Measurements from ENCODE around the gene SF3B3.
"Not testable (repeated sequence)": the region's sequence is repeated elsewhere in the genome, so short reads cannot be mapped to it uniquely, and the experiment has no call there.

SF3B3 gene

GRCh38 chr16:70529051-70529777, 5.6 kb downstream of the SF3B3 start:
- Histone ChIP-seq H3K27ac (ENCODE audit: low read depth, low read length) (peak overlapping the region; percentile 33), H3K9me3 (ENCODE audit: control insufficient read depth in 5 of 5, low read length in 5 of 5) (no peaks in the 10 kb centered on the region), H3K36me3 (ENCODE audit: control insufficient read depth in 5 of 5, insufficient read depth in 5 of 5, low read length in 5 of 5) (peaks cover 32 to 68% (median 60%) of the 10 kb centered on the region in 5 donors), H3K4me3 (ENCODE audit: low read depth in 1 of 5, low read length in 5 of 5) (no peak overlapping the region), H3K4me1 (ENCODE audit: control insufficient read depth in 5 of 5, insufficient read depth in 5 of 5, low read length in 5 of 5) (peaks cover 3 to 25% (median 13%) of the 10 kb centered on the region in 5 donors), H3K27me3 (ENCODE audit: control insufficient read depth in 5 of 5, insufficient read depth in 4 of 5, low read length in 5 of 5) (no peaks in the 10 kb centered on the region), H3K9ac (ENCODE audit: low read length in 5 of 5) (peak overlapping the region in 1 of 5 donors; percentile 5)

DNA sequence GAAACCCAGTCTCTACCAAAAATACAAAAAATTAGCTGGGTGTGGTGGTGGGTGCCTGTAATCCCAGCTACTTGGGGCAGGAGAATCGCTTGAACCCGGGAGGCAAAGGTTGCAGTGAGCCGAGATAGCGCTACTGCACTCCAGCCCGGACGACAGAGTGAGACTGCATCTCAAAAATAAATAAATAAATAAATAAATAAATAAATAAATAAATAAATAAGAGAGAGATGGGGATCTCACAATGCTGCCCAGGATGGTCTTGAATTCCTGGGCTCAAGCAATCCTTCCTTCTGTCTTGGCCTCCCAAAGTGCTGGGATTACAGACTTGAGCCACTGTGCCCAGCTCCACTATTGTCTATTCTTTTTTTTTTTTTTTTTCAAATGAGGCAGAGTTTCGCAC, 6.3 kb downstream of the SF3B3 start:
- H3K36me3 ChIP-seq (ENCODE audit: control insufficient read depth in 5 of 5, insufficient read depth in 5 of 5, low read length in 5 of 5): peaks cover 36 to 76% (median 65%) of the 10 kb centered on the region in 5 donors
- H3K9ac ChIP-seq (ENCODE audit: low read length in 5 of 5); H3K9me3 ChIP-seq (ENCODE audit: control insufficient read depth in 5 of 5, low read length in 5 of 5); H3K27me3 ChIP-seq (ENCODE audit: control insufficient read depth in 5 of 5, insufficient read depth in 4 of 5, low read length in 5 of 5); H3K4me3 ChIP-seq (ENCODE audit: low read depth in 1 of 5, low read length in 5 of 5); H3K27ac ChIP-seq (ENCODE audit: low read depth, low read length): not testable (repeated sequence)
- H3K4me1 ChIP-seq (ENCODE audit: control insufficient read depth in 5 of 5, insufficient read depth in 5 of 5, low read length in 5 of 5): peaks cover 2 to 19% (median 10%) of the 10 kb centered on the region in 5 donors

DNA sequence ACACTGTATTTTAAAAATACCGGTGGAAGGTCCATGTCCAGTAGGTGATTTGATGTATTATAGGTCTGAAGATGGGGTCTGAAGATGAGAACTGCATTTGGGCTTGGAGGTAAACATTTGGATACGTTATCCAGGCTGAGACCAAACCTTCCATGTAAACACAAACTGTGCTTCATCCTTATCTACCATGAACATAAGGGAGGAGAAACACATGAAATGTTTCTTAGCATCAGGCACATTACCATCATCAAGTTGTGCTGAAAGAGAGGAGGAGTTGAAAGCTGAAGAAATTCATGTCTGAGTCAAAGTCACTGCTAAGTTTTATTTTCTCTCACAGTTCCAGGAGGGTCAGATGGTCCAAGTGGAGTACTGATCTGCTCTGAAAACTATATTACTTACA, 11.4 kb downstream of the SF3B3 start:
- no peaks in the 10 kb centered on the region for H3K9me3 ChIP-seq (ENCODE audit: control insufficient read depth in 5 of 5, low read length in 5 of 5)
- H3K36me3 ChIP-seq (ENCODE audit: control insufficient read depth in 5 of 5, insufficient read depth in 5 of 5, low read length in 5 of 5): peaks cover 50 to 95% (median 87%) of the 10 kb centered on the region in 5 donors
- no peak overlapping the region for H3K4me3 ChIP-seq (ENCODE audit: low read depth in 1 of 5, low read length in 5 of 5)
- no peaks in the 10 kb centered on the region for H3K27me3 ChIP-seq (ENCODE audit: control insufficient read depth in 5 of 5, insufficient read depth in 4 of 5, low read length in 5 of 5)
- no peak overlapping the region for H3K9ac ChIP-seq (ENCODE audit: low read length in 5 of 5)
- no peaks in the 10 kb centered on the region for H3K4me1 ChIP-seq (ENCODE audit: control insufficient read depth in 5 of 5, insufficient read depth in 5 of 5, low read length in 5 of 5)
- no peak overlapping the region for H3K27ac ChIP-seq (ENCODE audit: low read depth, low read length)

DNA sequence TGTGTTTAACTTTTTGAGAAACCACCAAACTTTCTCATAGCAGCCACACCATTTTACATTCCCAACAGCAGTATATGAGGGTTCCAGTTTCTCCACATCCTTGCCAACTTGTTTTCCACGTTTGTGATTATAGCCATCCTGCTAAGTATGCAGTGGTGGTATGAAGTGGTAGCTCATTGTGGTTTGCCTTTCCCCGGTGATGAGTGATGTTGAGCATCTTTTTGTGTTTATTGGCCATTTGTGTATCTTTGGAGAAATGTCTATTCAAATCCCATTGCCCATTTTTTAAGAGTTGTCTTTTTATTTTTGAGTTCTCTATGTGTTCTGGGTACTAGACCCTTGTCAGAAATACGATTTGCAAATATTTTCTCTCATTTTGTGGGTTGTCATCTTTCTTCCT, 17.4 kb downstream of the SF3B3 start:
- no peak overlapping the region for H3K27ac ChIP-seq (ENCODE audit: low read depth, low read length)
- H3K9me3 ChIP-seq (ENCODE audit: control insufficient read depth in 5 of 5, low read length in 5 of 5): no peaks in the 10 kb centered on the region
- peaks cover 0 to 8% (median 0%) of the 10 kb centered on the region in 5 donors for H3K4me1 ChIP-seq (ENCODE audit: control insufficient read depth in 5 of 5, insufficient read depth in 5 of 5, low read length in 5 of 5)
- no peak overlapping the region for H3K4me3 ChIP-seq (ENCODE audit: low read depth in 1 of 5, low read length in 5 of 5)
- H3K36me3 ChIP-seq (ENCODE audit: control insufficient read depth in 5 of 5, insufficient read depth in 5 of 5, low read length in 5 of 5): peaks cover 47 to 96% (median 86%) of the 10 kb centered on the region in 5 donors
- H3K27me3 ChIP-seq (ENCODE audit: control insufficient read depth in 5 of 5, insufficient read depth in 4 of 5, low read length in 5 of 5): no peaks in the 10 kb centered on the region
- no peak overlapping the region for H3K9ac ChIP-seq (ENCODE audit: low read length in 5 of 5)

- H3K4me3 ChIP-seq (ENCODE audit: low read depth in 1 of 5, low read length in 5 of 5): no peak overlapping the region
- peaks cover 0 to 8% (median 0%) of the 10 kb centered on the region in 5 donors for H3K4me1 ChIP-seq (ENCODE audit: control insufficient read depth in 5 of 5, insufficient read depth in 5 of 5, low read length in 5 of 5)
- no peak overlapping the region for H3K27ac ChIP-seq (ENCODE audit: low read depth, low read length)
- H3K36me3 ChIP-seq (ENCODE audit: control insufficient read depth in 5 of 5, insufficient read depth in 5 of 5, low read length in 5 of 5): peaks cover 53 to 93% (median 81%) of the 10 kb centered on the region in 5 donors
- H3K27me3 ChIP-seq (ENCODE audit: control insufficient read depth in 5 of 5, insufficient read depth in 4 of 5, low read length in 5 of 5): no peaks in the 10 kb centered on the region
- no peak overlapping the region for H3K9ac ChIP-seq (ENCODE audit: low read length in 5 of 5)
- H3K9me3 ChIP-seq (ENCODE audit: control insufficient read depth in 5 of 5, low read length in 5 of 5): no peaks in the 10 kb centered on the region
Measured at GRCh38 chr16:70544548-70544947, 20.9 kb downstream of the SF3B3 start.

DNA sequence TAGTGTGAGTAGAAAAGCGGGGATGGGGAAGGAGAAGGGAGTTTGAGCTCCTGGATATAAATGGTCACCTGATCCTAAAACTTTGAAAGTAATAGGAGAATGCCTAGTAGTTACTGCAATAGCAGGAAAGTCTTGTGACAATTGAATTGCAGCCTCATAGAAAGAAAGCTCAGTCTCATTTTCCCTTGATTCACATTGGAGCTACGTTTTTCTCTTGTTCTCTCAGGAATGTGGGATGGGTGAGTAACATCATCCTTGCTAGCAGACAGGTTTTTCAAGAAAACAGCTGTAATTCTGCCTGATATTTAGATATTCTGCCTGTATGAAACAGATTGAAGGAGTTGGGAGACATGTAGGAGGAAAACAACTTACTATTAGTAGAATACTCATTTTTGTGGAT, 25.3 kb downstream of the SF3B3 start:
- Histone ChIP-seq H3K27me3 (ENCODE audit: control insufficient read depth in 5 of 5, insufficient read depth in 4 of 5, low read length in 5 of 5) (no peaks in the 10 kb centered on the region), H3K9ac (ENCODE audit: low read length in 5 of 5) (no peak overlapping the region), H3K36me3 (ENCODE audit: control insufficient read depth in 5 of 5, insufficient read depth in 5 of 5, low read length in 5 of 5) (peaks cover 52 to 94% (median 76%) of the 10 kb centered on the region in 5 donors), H3K9me3 (ENCODE audit: control insufficient read depth in 5 of 5, low read length in 5 of 5) (no peaks in the 10 kb centered on the region), H3K4me1 (ENCODE audit: control insufficient read depth in 5 of 5, insufficient read depth in 5 of 5, low read length in 5 of 5) (peaks cover 0 to 10% (median 5%) of the 10 kb centered on the region in 5 donors), H3K27ac (ENCODE audit: low read depth, low read length) (no peak overlapping the region), H3K4me3 (ENCODE audit: low read depth in 1 of 5, low read length in 5 of 5) (no peak overlapping the region)

DNA sequence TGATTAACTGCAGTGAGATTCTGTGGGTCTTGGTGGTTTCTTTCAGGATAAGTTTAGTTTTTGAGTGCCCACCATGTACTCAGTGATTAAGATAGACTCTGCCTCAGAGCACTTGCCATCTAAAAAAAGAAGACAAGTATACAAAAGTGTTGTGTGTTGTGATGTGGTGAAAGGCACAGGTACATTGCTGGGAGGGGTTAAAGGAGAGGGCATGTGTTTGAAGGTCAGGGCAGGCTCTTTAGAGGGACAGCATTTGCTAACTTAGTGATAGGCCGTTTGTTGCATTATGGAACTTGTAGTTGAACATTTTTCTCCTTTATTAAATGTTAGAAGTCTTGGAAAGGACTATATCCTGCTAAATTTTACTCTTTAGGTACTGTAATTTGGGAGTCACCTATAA, 26.5 kb downstream of the SF3B3 start:
- Histone ChIP-seq H3K27me3 (ENCODE audit: control insufficient read depth in 5 of 5, insufficient read depth in 4 of 5, low read length in 5 of 5) (no peaks in the 10 kb centered on the region), H3K9me3 (ENCODE audit: control insufficient read depth in 5 of 5, low read length in 5 of 5) (no peaks in the 10 kb centered on the region), H3K4me3 (ENCODE audit: low read depth in 1 of 5, low read length in 5 of 5) (no peak overlapping the region), H3K36me3 (ENCODE audit: control insufficient read depth in 5 of 5, insufficient read depth in 5 of 5, low read length in 5 of 5) (peaks cover 57 to 94% (median 77%) of the 10 kb centered on the region in 5 donors), H3K4me1 (ENCODE audit: control insufficient read depth in 5 of 5, insufficient read depth in 5 of 5, low read length in 5 of 5) (peaks cover 0 to 12% (median 5%) of the 10 kb centered on the region in 5 donors), H3K9ac (ENCODE audit: low read length in 5 of 5) (no peak overlapping the region), H3K27ac (ENCODE audit: low read depth, low read length) (no peak overlapping the region)

GRCh38 chr16:70551788-70552187, 28.2 kb downstream of the SF3B3 start:
- Histone ChIP-seq H3K9me3 (ENCODE audit: control insufficient read depth in 5 of 5, low read length in 5 of 5) (no peaks in the 10 kb centered on the region), H3K4me3 (ENCODE audit: low read depth in 1 of 5, low read length in 5 of 5) (no peak overlapping the region), H3K27me3 (ENCODE audit: control insufficient read depth in 5 of 5, insufficient read depth in 4 of 5, low read length in 5 of 5) (no peaks in the 10 kb centered on the region), H3K4me1 (ENCODE audit: control insufficient read depth in 5 of 5, insufficient read depth in 5 of 5, low read length in 5 of 5) (peaks cover 0 to 12% (median 5%) of the 10 kb centered on the region in 5 donors), H3K36me3 (ENCODE audit: control insufficient read depth in 5 of 5, insufficient read depth in 5 of 5, low read length in 5 of 5) (peaks cover 62 to 96% (median 79%) of the 10 kb centered on the region in 5 donors), H3K27ac (ENCODE audit: low read depth, low read length) (no peak overlapping the region), H3K9ac (ENCODE audit: low read length in 5 of 5) (no peak overlapping the region)

GRCh38 chr16:70552675-70553074, 29.1 kb downstream of the SF3B3 start:
- no peak overlapping the region for H3K9ac ChIP-seq (ENCODE audit: low read length in 5 of 5)
- H3K4me1 ChIP-seq (ENCODE audit: control insufficient read depth in 5 of 5, insufficient read depth in 5 of 5, low read length in 5 of 5): peaks cover 0 to 12% (median 5%) of the 10 kb centered on the region in 5 donors
- H3K4me3 ChIP-seq (ENCODE audit: low read depth in 1 of 5, low read length in 5 of 5): no peak overlapping the region
- no peaks in the 10 kb centered on the region for H3K9me3 ChIP-seq (ENCODE audit: control insufficient read depth in 5 of 5, low read length in 5 of 5)
- H3K27me3 ChIP-seq (ENCODE audit: control insufficient read depth in 5 of 5, insufficient read depth in 4 of 5, low read length in 5 of 5): no peaks in the 10 kb centered on the region
- H3K36me3 ChIP-seq (ENCODE audit: control insufficient read depth in 5 of 5, insufficient read depth in 5 of 5, low read length in 5 of 5): peaks cover 67 to 100% (median 82%) of the 10 kb centered on the region in 5 donors
- no peak overlapping the region for H3K27ac ChIP-seq (ENCODE audit: low read depth, low read length)

DNA sequence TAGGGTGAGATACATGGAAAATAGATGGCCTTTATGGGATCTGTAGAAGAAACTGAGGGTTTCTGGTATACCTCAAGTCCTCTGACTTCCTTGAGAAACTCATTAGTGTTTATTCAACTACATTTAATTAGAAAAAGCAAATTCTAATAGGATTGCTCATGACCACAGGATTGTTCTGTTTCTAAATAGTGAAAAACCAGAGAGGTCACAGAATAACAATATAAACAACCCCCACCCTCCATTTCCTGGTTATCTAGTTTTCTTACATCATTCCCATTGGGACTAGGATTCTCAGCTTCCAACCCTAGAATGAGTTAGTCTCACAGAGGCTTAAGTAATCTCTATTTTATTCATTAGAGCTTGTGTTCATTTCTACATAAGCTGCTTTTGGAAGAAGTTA, 30.0 kb downstream of the SF3B3 start:
- Histone ChIP-seq H3K4me1 (ENCODE audit: control insufficient read depth in 5 of 5, insufficient read depth in 5 of 5, low read length in 5 of 5) (peaks cover 0 to 12% (median 5%) of the 10 kb centered on the region in 5 donors), H3K9ac (ENCODE audit: low read length in 5 of 5) (peak overlapping the region in 1 of 5 donors; percentile 49), H3K36me3 (ENCODE audit: control insufficient read depth in 5 of 5, insufficient read depth in 5 of 5, low read length in 5 of 5) (peaks cover 62 to 100% (median 81%) of the 10 kb centered on the region in 5 donors), H3K4me3 (ENCODE audit: low read depth in 1 of 5, low read length in 5 of 5) (no peak overlapping the region), H3K27ac (ENCODE audit: low read depth, low read length) (peak overlapping the region; percentile 11), H3K9me3 (ENCODE audit: control insufficient read depth in 5 of 5, low read length in 5 of 5) (no peaks in the 10 kb centered on the region), H3K27me3 (ENCODE audit: control insufficient read depth in 5 of 5, insufficient read depth in 4 of 5, low read length in 5 of 5) (no peaks in the 10 kb centered on the region)
